CD4-positive, alpha-beta T cell (primary cell): Measurements from ENCODE around the gene GLB1L. TPM values are rescaled to one million over a fixed set of nuclear protein-coding genes. Genes with fewer than 3 reads are reported as not detected.

Source experiments
- ATAC-seq: fragments of 200-7000 bp; cut with Tn5 transposase; one replicate; pipeline ENCODE4 v1.10.0; 2022; ENCODE audit warnings: mild to moderate bottlenecking; ENCODE audit not compliant: poor library complexity
- CTCF ChIA-PET: fragments of 350-600 bp; sonication (Branson Sonifier 250); formaldehyde crosslinking; loops from one replicate; lab custom pipeline; 2021; ENCODE audit warnings: antibody characterized with exemption, inconsistent platforms; lab: Charles Lee
- POLR2A ChIA-PET: fragments of 350-600 bp; sonication (Branson Sonifier 250); formaldehyde crosslinking; loops from one replicate; lab custom pipeline; 2021; ENCODE audit warnings: antibody characterized with exemption, inconsistent platforms; lab: Charles Lee
- DNase-seq, 14 experiments: peaks; one replicate each; pipeline ENCODE4 v3.0.0-alpha.2; 2013 to 2020; ENCODE audit warnings: mixed read lengths in 2 of 14
- H3K27ac ChIP-seq, 2 donors: one replicate each; pipeline versions ENCODE4 v1.5.1 to v1.7.0; 2013; ENCODE audit warnings: low read length in 2 of 2, low read depth in 1 of 2, mild to moderate bottlenecking in 1 of 2
- H3K27me3 ChIP-seq, 2 experiments: 1 replicate in 1 of 2; 2 replicates in 1 of 2; pipeline versions ENCODE4 v1.6.1 to v1.7.0; 2013; ENCODE audit warnings: low read length in 2 of 2, control low read depth in 1 of 2, mild to moderate bottlenecking in 1 of 2, moderate library complexity in 1 of 2; ENCODE audit not compliant: insufficient read depth in 2 of 2, control insufficient read depth in 1 of 2
- H3K36me3 ChIP-seq: one replicate; pipeline ENCODE4 v1.6.1; 2013; ENCODE audit warnings: low read length, control low read depth; ENCODE audit not compliant: insufficient read depth
- H3K4me1 ChIP-seq: one replicate; pipeline ENCODE4 v1.6.1; 2013; ENCODE audit warnings: low read length, control low read depth; ENCODE audit not compliant: insufficient read depth
- H3K4me3 ChIP-seq: one replicate; pipeline ENCODE4 v1.5.1; 2013; ENCODE audit warnings: mild to moderate bottlenecking, low read length, moderate library complexity
- H3K9me3 ChIP-seq, 2 experiments: 1 replicate in 1 of 2; 2 replicates in 1 of 2; pipeline versions ENCODE4 v1.6.1 to v1.7.0; 2013; ENCODE audit warnings: low read length in 2 of 2, mild to moderate bottlenecking in 2 of 2, control low read depth in 1 of 2, moderate library complexity in 1 of 2; ENCODE audit not compliant: control insufficient read depth in 1 of 2, insufficient read depth in 1 of 2
- H3K27ac Mint-ChIP-seq: one replicate; pipeline ENCODE4 v1.8.0; 2020; ENCODE audit warnings: mixed read lengths
- H3K27me3 Mint-ChIP-seq: one replicate; pipeline ENCODE4 v1.8.0; 2021; ENCODE audit warnings: mixed read lengths
- H3K36me3 Mint-ChIP-seq: one replicate; pipeline ENCODE4 v1.8.0; 2021; ENCODE audit warnings: low read depth, mixed read lengths
- H3K4me1 Mint-ChIP-seq: one replicate; pipeline ENCODE4 v1.8.0; 2021; ENCODE audit warnings: low read depth, mixed read lengths
- H3K4me3 Mint-ChIP-seq: one replicate; pipeline ENCODE4 v1.8.0; 2020; ENCODE audit warnings: mild to moderate bottlenecking, mixed read lengths
- H3K9me3 Mint-ChIP-seq: one replicate; pipeline ENCODE4 v1.8.0; 2020; ENCODE audit warnings: mixed read lengths
- intact Hi-C, 2 experiments: fragments of 100-400 bp; cut with DNase I in 1 of 2; cut with micrococcal nuclease in 1 of 2; formaldehyde crosslinking; loops; one replicate each; pipeline versions ENCODE4 v1.15.1 to v1.9.0; 2023 to 2025; cut with DNase I, micrococcal nuclease
- microRNA-seq: library from miRNA; unstranded; fragments of <30 nt; microRNA quantifications from one replicate; pipeline ENCODE4 v1.2.0, GENCODE V29; 2021; ENCODE audit warnings: borderline microRNAs expressed, borderline replicate concordance
- total RNA-seq, 174 experiments: library from RNA in 2 of 174; stranded (reverse) in 2 of 174; gene quantifications; one replicate each; pipeline ENCODE4 v1.2.3 and lab custom pipeline; 2021 to 2026
- TF ChIP-seq, protein P1 (sequence below): fragments of 200-600 bp; IDR thresholded peaks from one replicate; pipeline ENCODE4 v1.8.0; 2022; ENCODE audit warnings: antibody characterized with exemption, mild to moderate bottlenecking

The GLB1L gene
- total RNA-seq, 2 experiments from 2014 or later, result 2.4 to 3.0 TPM

DNA sequence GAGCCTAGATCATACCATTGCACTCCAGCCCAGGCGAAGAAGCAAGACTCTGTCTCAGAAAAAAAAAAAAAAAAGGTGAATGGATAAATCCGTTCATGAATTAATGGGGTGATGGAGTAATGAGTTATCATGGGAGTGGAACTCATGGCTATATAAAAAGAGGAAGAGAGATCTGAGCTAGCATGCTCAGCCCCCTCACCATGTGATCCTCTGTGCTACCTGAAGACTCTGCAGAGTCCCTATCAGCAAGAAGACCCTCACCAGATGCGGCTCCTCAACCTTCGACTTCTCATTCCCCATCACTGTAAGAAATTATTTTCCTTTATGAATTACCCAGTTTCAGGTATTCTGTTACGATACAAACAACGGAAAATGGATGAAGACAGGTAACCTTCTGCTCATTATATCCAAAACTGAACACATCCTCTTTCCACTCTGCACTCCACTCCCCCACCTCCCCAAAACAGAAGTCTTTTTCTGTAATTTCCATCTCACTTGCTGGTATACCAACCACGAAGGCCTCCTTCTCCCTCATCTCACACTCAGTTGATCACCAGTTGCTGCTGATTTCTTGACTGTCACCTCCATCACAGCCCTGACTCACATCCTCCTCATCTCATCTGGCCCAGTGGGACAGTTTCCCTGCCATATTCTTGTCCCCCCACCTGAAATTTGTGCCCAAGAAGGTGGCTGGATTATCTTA lies 58.3 kb downstream of the GLB1L start:
- H3K9me3 ChIP-seq, result no peaks in the 10 kb centered on the region
- Mint-ChIP-seq H3K4me1 (peaks cover 21% of the 10 kb centered on the region), H3K9me3 (no peaks in the 10 kb centered on the region), H3K36me3 (peaks cover 43% of the 10 kb centered on the region), H3K27me3 (no peaks in the 10 kb centered on the region), H3K27ac (no peak overlapping the region), H3K4me3 (no peak overlapping the region)
- ChIA-PET CTCF (interaction anchor here (0.6 kb wide), 1 partner anchor 17 kb away, joined by 3 read pairs; no protein-coding TSS in a partner anchor), POLR2A (no interaction called here)
- ATAC-seq (no peak), DNase-seq (no peak)
- peaks cover 14% of the 10 kb centered on the region for H3K4me1 ChIP-seq
- no peak overlapping the region for H3K27ac ChIP-seq
- intact Hi-C loops, result no loop called here
- no peaks in the 10 kb centered on the region for H3K27me3 ChIP-seq
- TF ChIP-seq, protein P1, sequence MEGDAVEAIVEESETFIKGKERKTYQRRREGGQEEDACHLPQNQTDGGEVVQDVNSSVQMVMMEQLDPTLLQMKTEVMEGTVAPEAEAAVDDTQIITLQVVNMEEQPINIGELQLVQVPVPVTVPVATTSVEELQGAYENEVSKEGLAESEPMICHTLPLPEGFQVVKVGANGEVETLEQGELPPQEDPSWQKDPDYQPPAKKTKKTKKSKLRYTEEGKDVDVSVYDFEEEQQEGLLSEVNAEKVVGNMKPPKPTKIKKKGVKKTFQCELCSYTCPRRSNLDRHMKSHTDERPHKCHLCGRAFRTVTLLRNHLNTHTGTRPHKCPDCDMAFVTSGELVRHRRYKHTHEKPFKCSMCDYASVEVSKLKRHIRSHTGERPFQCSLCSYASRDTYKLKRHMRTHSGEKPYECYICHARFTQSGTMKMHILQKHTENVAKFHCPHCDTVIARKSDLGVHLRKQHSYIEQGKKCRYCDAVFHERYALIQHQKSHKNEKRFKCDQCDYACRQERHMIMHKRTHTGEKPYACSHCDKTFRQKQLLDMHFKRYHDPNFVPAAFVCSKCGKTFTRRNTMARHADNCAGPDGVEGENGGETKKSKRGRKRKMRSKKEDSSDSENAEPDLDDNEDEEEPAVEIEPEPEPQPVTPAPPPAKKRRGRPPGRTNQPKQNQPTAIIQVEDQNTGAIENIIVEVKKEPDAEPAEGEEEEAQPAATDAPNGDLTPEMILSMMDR, result no peak
- H3K36me3 ChIP-seq, result peaks cover 29% of the 10 kb centered on the region
- no peak overlapping the region for H3K4me3 ChIP-seq

Small RNAs within 50 kb of the gene (microRNA-seq; reads per million reads assigned to microRNA genes)
- not detected for gene MIR153-1

Other genes with a start within 250 kb of the GLB1L start
- not detected for gene CFAP65, start 203.9 kb downstream of the GLB1L start, total RNA-seq
- gene IHH, start 184.5 kb downstream of the GLB1L start, total RNA-seq, result not detected
- gene NHEJ1, start 84.6 kb downstream of the GLB1L start, total RNA-seq, result 1 to 10 TPM; 7.2 to 8.5 TPM
- under 1 TPM; 0.36 to 0.96 TPM for gene SLC23A3, start 75.4 kb downstream of the GLB1L start, total RNA-seq
- 10 to 100 TPM; 42.3 to 43.4 TPM for gene CNPPD1, start 68.5 kb downstream of the GLB1L start, total RNA-seq
- gene RETREG2, start 67.2 kb downstream of the GLB1L start, total RNA-seq, result 10 to 100 TPM; 82.3 to 83.2 TPM
- gene ZFAND2B, start 38.7 kb downstream of the GLB1L start, total RNA-seq, result 10 to 100 TPM; 65.9 to 67.4 TPM
- gene ABCB6, start 26.5 kb downstream of the GLB1L start, total RNA-seq, result 1 to 10 TPM; 2.6 to 3.1 TPM
- 100 to 1,000 TPM; 105 to 106 TPM for gene ATG9A, start 15.8 kb downstream of the GLB1L start, total RNA-seq
- 100 to 1,000 TPM; 128 to 135 TPM for gene ANKZF1, start 15.6 kb downstream of the GLB1L start, total RNA-seq
- gene STK16, start within 50 bp of the GLB1L start, total RNA-seq, result 10 to 100 TPM; 11.2 to 14.1 TPM
- gene TUBA4B, start 7.8 kb upstream of the GLB1L start, total RNA-seq, result not detected
- 100 to 1,000 TPM; 183 to 185 TPM for gene TUBA4A, start 8.5 kb upstream of the GLB1L start, total RNA-seq
- 100 to 1,000 TPM; 151 to 161 TPM for gene DNAJB2, start 33.9 kb upstream of the GLB1L start, total RNA-seq
- not detected for gene PTPRN, start 64.0 kb upstream of the GLB1L start, total RNA-seq
- not detected for gene RESP18, start 87.3 kb upstream of the GLB1L start, total RNA-seq
- 10 to 100 TPM; 99.0 to 99.9 TPM for gene DNPEP, start 142.5 kb upstream of the GLB1L start, total RNA-seq
- gene DES, start 172.9 kb upstream of the GLB1L start, total RNA-seq, result not detected
- gene SPEG, start 189.4 kb upstream of the GLB1L start, total RNA-seq, result 10 to 100 TPM; 15.3 to 17.7 TPM